ENCODE data around the gene MAST3.

The MAST3 gene

GRCh38 chr19:18112989-18113478 lies 15.5 kb downstream of the MAST3 start:
- DNase-seq (ENCODE audit: low read depth), result peak; percentile 83

GRCh38 chr19:18113827-18114226 lies 16.2 kb downstream of the MAST3 start:
- no peak for DNase-seq (ENCODE audit: low read depth)

GRCh38 chr19:18114483-18114882 lies 16.9 kb downstream of the MAST3 start:
- no peak for DNase-seq (ENCODE audit: low read depth)

GRCh38 chr19:18117364-18117691 lies 19.8 kb downstream of the MAST3 start:
- DNase-seq (ENCODE audit: low read depth), result no peak

- DNase-seq (ENCODE audit: low read depth), result peak; percentile 93
Measured at GRCh38 chr19:18117692-18118378, 20.3 kb downstream of the MAST3 start.

- no peak for DNase-seq (ENCODE audit: low read depth)
Measured at GRCh38 chr19:18118420-18119012, 20.9 kb downstream of the MAST3 start.

- DNase-seq (ENCODE audit: low read depth), result peak; percentile 31
Measured at GRCh38 chr19:18119013-18119716, 21.6 kb downstream of the MAST3 start.

GRCh38 chr19:18119717-18120105 lies 22.1 kb downstream of the MAST3 start:
- peak; percentile 48 for DNase-seq (ENCODE audit: low read depth)

GRCh38 chr19:18120127-18120526 lies 22.5 kb downstream of the MAST3 start:
- no peak for DNase-seq (ENCODE audit: low read depth)

GRCh38 chr19:18121166-18121565 lies 23.6 kb downstream of the MAST3 start:
- DNase-seq (ENCODE audit: low read depth), result no peak

GRCh38 chr19:18122424-18122823 lies 24.8 kb downstream of the MAST3 start:
- DNase-seq (ENCODE audit: low read depth), result no peak

- DNase-seq (ENCODE audit: low read depth), result no peak
Measured at GRCh38 chr19:18122860-18123795, 25.6 kb downstream of the MAST3 start.

GRCh38 chr19:18123819-18124218 lies 26.2 kb downstream of the MAST3 start:
- DNase-seq (ENCODE audit: low read depth), result no peak

- no peak for DNase-seq (ENCODE audit: low read depth)
Measured at GRCh38 chr19:18126097-18126496, 28.5 kb downstream of the MAST3 start.

- DNase-seq (ENCODE audit: low read depth), result no peak
Measured at GRCh38 chr19:18128044-18128443, 30.5 kb downstream of the MAST3 start.

GRCh38 chr19:18128805-18129204 lies 31.2 kb downstream of the MAST3 start:
- DNase-seq (ENCODE audit: low read depth), result no peak

- DNase-seq (ENCODE audit: low read depth), result no peak
Measured at GRCh38 chr19:18130523-18131242, 33.1 kb downstream of the MAST3 start.

GRCh38 chr19:18131841-18132596 lies 34.4 kb downstream of the MAST3 start:
- no peak for DNase-seq (ENCODE audit: low read depth)

GRCh38 chr19:18135712-18136584 lies 38.4 kb downstream of the MAST3 start:
- no peak for DNase-seq (ENCODE audit: low read depth)

GRCh38 chr19:18137242-18137641 lies 39.7 kb downstream of the MAST3 start:
- no peak for DNase-seq (ENCODE audit: low read depth)
